Measurements from ENCODE around the gene SPTBN2.

- TF ChIP-seq CTCF (IDR thresholded peaks at IDR 0.05) (no peak), POLR2A (IDR thresholded peaks at IDR 0.05) (no peak)
Measured at GRCh38 chr11:66691311-66691980, 37.6 kb downstream of the SPTBN2 start.

Measured in testis (tissue), 2 donors.